GM12891 (cell line): ENCODE data around the gene LHX2.

ENCODE experiments used
- DNase-seq: peaks from one replicate; pipeline ENCODE4 v3.0.0; 2011; ENCODE audit warnings: low spot score; ENCODE audit not compliant: insufficient read length
- FAIRE-seq: peaks from 2 replicates; lab custom pipeline; 2011; peaks lifted over from hg19 to GRCh38; lab: Jason Lieb, UNC
- PAX5 ChIP-seq: IDR thresholded peaks from 2 replicates; pipeline ENCODE4 v1.6.1; 2011; ENCODE audit warnings: low read length, moderate library complexity, mild to moderate bottlenecking; ENCODE audit not compliant: insufficient read depth, severe bottlenecking
- POLR2A ChIP-seq: IDR thresholded peaks from 2 replicates; pipeline ENCODE4 v1.6.1; 2011; ENCODE audit warnings: low read depth, low read length, control low read depth
- POLR2AphosphoS5 ChIP-seq: IDR thresholded peaks from 2 replicates; pipeline ENCODE4 v1.6.1; 2011; ENCODE audit warnings: low read depth, low read length, control low read depth
- POU2F2 ChIP-seq: IDR thresholded peaks from 2 replicates; pipeline ENCODE4 v1.6.1; 2011; ENCODE audit warnings: low read depth, mild to moderate bottlenecking, control low read depth, low read length, moderate library complexity
- SPI1 ChIP-seq: IDR thresholded peaks from 2 replicates; pipeline ENCODE4 v1.6.1; 2011; ENCODE audit warnings: low read depth, low read length, control low read depth
- TAF1 ChIP-seq: IDR thresholded peaks from 2 replicates; pipeline ENCODE4 v1.6.1; 2011; ENCODE audit warnings: low read depth, low read length, control low read depth

Gene LHX2

DNA sequence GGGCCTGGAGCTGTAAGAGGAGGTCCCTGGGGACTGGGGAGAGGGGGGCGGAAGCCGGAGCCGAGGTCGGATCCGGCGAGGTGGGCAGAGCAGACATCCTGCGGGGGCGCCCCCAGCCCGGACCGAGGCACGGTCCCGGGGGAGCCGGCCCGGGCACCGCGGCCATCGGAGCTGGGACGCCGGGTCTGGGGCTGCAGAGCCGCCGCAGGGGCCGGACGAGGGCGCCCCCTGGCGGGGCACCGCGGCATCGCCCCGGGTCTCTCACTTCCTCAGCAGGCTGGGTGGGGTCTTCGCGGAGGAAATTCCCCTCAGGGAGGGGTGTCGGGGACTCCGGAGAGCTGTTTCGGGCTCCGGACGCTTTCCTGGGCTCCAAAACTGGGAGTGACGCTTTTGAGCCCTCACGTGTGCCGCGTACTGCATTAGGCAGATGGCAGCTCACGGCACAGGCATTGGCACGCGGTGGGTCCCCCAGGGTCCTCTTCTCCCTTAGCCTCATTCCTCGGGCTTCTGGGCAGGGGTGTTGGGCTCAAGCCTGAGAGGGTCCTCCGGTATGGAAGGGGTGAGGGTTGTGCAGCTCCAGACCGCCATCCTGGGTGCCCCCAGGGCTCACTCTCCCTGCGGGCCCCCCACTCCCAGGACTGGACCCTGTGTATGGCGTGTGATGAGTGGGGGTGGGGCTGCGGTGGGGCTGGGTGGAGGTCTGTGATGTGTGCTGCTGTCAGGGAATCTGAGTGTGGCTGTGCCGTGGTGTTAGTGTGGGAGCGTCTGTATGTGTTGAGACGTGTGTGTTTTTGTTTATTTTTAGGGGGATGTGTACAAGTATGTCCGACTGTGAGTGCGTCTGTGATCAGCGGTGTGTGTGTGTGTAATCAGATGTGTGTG lies 29.6 kb downstream of the LHX2 start:
- no peak for TF ChIP-seq PAX5
- TF ChIP-seq SPI1: peak; percentile 72
- no peak for TF ChIP-seq POLR2AphosphoS5
- no peak for TF ChIP-seq TAF1
- DNase-seq: peak; percentile 91
- peak; percentile 31 for FAIRE-seq

DNA sequence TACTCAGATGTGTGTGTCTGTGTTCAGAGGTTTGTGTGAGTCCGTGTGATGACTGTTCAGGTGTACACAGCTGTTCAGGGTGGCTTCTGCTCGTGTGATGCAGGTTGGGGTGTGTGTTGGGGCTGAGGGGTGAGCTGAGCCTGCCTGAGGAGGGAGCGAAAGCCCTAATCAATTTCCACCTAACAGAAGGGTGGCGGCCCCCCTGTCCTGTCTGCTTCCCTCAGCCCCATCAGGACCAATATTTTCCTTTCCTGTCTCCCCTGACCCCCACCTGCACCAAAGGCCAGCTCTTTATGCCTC lies 30.2 kb downstream of the LHX2 start:
- no peak for TF ChIP-seq POLR2AphosphoS5
- no peak for TF ChIP-seq SPI1
- no peak for TF ChIP-seq POLR2A
- TF ChIP-seq TAF1: no peak
- no peak for TF ChIP-seq PAX5
- no peak for DNase-seq
- FAIRE-seq: peak; percentile 71

DNA sequence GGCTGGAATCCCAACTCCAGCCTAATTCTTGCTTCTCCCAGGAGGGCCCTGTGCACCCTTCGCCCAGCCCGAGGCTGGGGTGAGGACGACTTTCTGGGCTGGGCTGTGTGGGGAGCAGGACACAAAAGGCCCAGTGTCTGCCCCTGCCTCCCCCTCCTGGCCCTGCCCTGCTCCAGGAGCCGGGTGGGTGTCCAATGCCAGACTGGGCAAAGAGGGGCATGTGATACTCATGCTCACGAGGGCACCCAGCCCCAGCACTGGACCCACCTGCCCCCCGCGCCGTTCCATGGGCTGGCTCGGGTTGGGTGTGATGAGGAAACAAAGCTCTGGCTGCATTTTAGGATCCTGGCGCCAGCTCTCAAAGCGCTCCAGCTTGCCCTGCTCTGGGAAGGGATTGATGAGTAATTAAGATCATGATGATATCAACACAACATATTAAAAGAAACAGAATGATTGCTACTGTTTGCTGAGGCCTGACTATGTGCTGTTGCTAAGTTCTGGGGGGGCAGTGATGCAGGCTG lies 30.7 kb downstream of the LHX2 start:
- TF ChIP-seq PAX5 (no peak), POLR2AphosphoS5 (no peak), SPI1 (no peak), POLR2A (no peak), TAF1 (no peak), POU2F2 (no peak)
- DNase-seq: no peak
- FAIRE-seq: no peak

DNA sequence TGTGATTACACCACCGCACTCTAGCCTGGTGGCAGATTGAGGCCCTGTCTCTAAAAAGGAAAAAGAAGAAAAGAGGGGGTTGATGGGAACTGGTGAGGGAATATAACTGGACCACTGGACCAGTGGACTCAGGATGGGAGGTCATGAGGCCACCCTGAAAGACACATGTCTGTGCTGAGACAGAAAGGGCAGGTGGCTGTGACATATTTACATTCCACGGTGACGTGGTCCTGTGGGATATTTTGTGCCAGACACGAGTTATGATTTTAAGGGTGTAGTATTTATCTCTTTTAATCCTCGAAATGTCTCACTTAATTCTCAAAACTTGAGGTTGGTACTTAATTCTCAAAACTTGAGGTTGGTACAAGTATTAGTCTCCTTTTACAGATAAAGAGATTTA lies 32.9 kb downstream of the LHX2 start:
- FAIRE-seq: no peak
- DNase-seq: no peak
- no peak for TF ChIP-seq POU2F2
- no peak for TF ChIP-seq TAF1
- no peak for TF ChIP-seq POLR2AphosphoS5
- TF ChIP-seq PAX5: no peak
- no peak for TF ChIP-seq SPI1
- TF ChIP-seq POLR2A: no peak

DNA sequence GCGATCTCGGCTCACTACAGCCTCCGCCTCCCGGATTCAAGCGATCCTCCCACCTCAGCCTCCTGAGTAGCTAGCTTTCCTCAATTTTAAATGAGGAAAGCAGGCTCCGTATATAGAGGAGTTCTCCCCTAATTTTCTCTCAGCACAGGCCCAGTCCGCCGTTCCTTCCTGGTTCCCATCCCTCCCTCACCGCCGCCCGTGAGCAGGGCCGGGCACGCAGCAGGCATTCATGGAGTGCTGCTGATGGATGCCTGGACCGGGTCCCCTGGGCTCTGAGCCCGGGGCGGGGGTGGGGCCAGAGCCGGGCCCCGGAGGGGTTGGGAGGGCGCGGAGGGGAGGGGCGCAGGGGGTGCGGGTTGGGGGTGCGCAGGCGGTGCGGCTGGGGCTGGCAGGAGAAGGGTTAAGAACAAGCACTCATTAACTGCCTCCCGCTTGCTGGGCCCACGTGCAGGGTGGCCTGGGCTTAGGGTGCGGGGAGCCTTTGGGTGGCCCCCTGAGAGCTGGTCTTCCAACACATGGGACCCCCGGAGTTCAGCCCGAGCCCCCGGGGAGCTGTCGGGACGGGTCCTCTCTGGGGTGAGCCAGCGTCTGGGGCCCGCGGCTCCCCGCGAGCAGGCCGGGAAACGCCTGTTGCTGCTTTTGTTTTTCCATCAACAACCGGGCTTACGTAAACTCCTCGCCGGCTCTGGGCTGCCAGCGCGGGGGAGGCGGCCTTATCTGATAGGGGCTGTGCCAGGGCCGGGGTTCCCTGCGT lies 33.7 kb downstream of the LHX2 start:
- TF ChIP-seq POLR2A: no peak
- TF ChIP-seq POU2F2: no peak
- FAIRE-seq (no peak), DNase-seq (no peak)

DNA sequence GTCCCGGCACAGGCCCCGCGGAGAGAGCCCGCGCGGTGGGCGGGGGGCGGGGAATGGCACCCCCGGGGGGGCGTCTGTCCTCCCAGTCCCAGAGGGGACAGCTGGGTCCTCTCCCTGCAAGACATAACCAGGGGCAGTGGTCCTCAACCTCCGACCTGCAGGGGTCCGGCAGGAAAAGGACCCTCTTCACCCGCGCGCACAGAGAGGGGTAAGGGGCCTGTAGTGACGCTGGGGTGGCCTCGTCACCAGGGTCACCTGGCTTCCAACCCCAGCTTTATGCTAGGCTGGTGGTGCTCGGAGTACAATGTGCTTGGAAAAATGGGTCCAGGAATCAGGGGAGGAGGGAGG lies 34.2 kb downstream of the LHX2 start:
- FAIRE-seq (no peak), DNase-seq (no peak)
- TF ChIP-seq POLR2A (no peak), PAX5 (no peak), TAF1 (no peak), SPI1 (no peak), POU2F2 (no peak), POLR2AphosphoS5 (no peak)

DNA sequence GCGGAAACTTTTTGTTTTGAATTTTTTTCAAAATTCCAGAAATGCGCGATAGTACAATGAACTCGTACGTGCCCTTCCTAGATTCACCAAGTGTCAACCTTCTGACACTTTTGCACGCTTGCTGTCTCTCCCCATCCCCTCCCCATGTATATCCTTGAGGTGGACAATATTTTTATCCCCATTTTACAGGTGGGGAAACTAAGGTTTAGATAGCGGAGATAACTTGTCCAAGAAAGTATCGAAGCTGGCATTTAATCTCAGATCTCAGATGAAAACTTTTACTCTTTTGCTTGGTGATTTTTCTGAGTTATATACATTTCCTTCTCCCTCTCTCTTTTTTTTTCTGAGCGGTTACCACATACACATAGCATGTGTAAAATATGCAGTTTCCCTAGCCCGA lies 34.6 kb downstream of the LHX2 start:
- DNase-seq: no peak
- TF ChIP-seq POU2F2 (no peak), POLR2A (no peak), TAF1 (no peak), PAX5 (no peak), POLR2AphosphoS5 (no peak), SPI1 (no peak)
- no peak for FAIRE-seq

DNA sequence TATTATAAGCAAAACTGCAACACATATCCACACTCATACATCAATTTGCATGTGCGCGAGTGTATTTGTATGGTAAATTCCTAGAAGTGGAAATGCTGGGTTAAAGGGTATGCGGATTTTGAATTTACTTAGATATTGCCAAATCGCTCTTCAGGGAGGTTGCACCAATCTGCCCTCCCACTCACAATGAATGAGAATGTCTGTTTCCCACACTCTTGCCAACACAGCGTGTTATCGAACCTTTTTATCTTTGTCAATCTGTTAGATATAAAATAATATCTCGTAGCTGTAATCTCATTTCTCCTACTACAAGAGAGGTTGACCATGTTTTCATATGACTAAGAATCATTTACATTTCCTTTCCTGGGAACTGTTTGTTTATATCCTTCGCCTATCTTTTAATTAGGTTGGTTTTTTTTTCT lies 35.7 kb downstream of the LHX2 start:
- FAIRE-seq (no peak), DNase-seq (no peak)
- TF ChIP-seq POLR2AphosphoS5 (no peak), PAX5 (no peak)

DNA sequence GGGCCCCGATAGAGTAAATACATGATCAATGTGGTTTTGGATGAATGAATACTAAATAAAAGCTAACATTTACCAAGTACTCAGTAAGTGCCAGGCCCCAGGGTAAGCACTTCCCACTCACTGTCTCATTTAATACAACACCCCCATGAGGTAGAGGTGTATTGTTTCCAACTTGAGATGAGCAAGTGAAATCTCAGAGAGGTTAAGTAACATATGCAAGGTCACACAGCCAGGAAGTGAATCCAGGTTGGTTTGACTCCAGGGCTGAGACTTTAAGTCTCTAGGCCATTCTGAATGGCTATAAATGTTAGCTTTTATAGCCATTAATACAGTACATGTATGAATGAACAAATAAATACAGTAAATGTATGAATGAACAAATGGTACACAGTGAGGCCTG lies 39.4 kb downstream of the LHX2 start:
- DNase-seq (no peak), FAIRE-seq (no peak)
- no peak for TF ChIP-seq TAF1
- TF ChIP-seq SPI1: no peak
- no peak for TF ChIP-seq POLR2AphosphoS5
- no peak for TF ChIP-seq POLR2A
- TF ChIP-seq POU2F2: no peak
- TF ChIP-seq PAX5: no peak

DNA sequence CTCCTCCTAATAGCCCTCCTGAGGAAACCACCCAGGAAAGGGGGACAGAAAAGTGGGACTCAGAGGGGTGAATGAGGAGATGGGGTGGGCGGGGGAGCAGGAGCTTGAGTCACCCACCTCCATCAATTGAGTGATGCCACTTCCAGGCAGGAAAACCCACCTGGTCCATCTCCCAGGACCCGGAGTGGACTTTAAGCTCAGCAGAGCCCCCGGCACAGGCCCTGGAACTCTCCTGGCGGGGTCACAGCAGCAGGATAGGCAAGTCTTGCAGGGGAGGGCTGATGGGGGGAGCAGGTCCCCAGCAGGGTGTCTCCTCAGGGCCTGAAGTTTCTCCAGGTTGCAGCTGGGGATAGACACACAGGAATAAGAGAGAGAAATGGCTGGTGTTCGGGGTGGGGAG lies 40.8 kb downstream of the LHX2 start:
- TF ChIP-seq POLR2AphosphoS5 (no peak), TAF1 (no peak), POLR2A (no peak), POU2F2 (no peak), PAX5 (no peak), SPI1 (no peak)

More for the DNA sequence above, 40.8 kb downstream of the LHX2 start:
- DNase-seq (no peak), FAIRE-seq (no peak)
